SK-N-SH (cell line): ENCODE data around the gene RTN4RL1. TPM values are rescaled to one million over a fixed set of nuclear protein-coding genes. Genes with fewer than 3 reads are reported as not detected.

Source experiments
- CTCF ChIA-PET: fragments of 300-600, 350-600 bp; formaldehyde crosslinking; extraction: SDS; loops from one replicate; lab custom pipeline; 2021; lab: Yijun Ruan, JAX
- POLR2A ChIA-PET: fragments of 350-600 bp; sonication (Branson Sonifier 250); formaldehyde crosslinking; extraction: SDS; loops from one replicate; lab custom pipeline; 2020; ENCODE audit warnings: antibody characterized with exemption, inconsistent platforms; lab: Yijun Ruan, JAX
- DNase-seq: peaks from one replicate; pipeline ENCODE4 v3.0.0; 2012
- H2AFZ ChIP-seq: fragments of 200-600 bp; sonication (generic); 2 replicates; pipeline ENCODE4 v1.8.1; 2016; ENCODE audit warnings: antibody characterized with exemption, mild to moderate bottlenecking, low read depth
- H3F3A ChIP-seq: fragments of 200-600 bp; sonication (generic); replicated peaks from 2 replicates; pipeline ENCODE3; 2016; ENCODE audit warnings: antibody characterized with exemption, mild to moderate bottlenecking; ENCODE audit not compliant: insufficient read depth
- H3K27ac ChIP-seq, 2 experiments: fragments of 200-500 bp in 1 of 2; fragments of 200-600 bp in 1 of 2; sonication (Bioruptor generic) in 1 of 2; sonication (generic), shearing (Covaris generic) in 1 of 2; 2 replicates each; pipeline versions ENCODE4 v1.5.1 to v1.6.1; 2014 to 2016; ENCODE audit warnings: low read depth in 2 of 2, inconsistent platforms in 1 of 2, low read length in 1 of 2, mild to moderate bottlenecking in 1 of 2, mixed read lengths in 1 of 2
- H3K27me3 ChIP-seq: fragments of 200-600 bp; sonication (generic), shearing (Covaris generic); 2 replicates; pipeline ENCODE4 v1.6.1; 2016; ENCODE audit warnings: mixed run types; ENCODE audit not compliant: insufficient read depth
- H3K36me3 ChIP-seq, 2 experiments: fragments of 200-500 bp in 1 of 2; fragments of 200-600 bp in 1 of 2; sonication (Bioruptor generic) in 1 of 2; sonication (generic) in 1 of 2; replicated peaks in 1 of 2; 2 replicates each; pipeline versions ENCODE3 to v1.5.1; 2014 to 2016; ENCODE audit warnings: low read length in 1 of 2, mild to moderate bottlenecking in 1 of 2; ENCODE audit not compliant: insufficient read depth in 2 of 2, control insufficient read depth in 1 of 2
- H3K4me1 ChIP-seq, 2 experiments: fragments of 200-500 bp in 1 of 2; fragments of 200-600 bp in 1 of 2; sonication (Bioruptor generic) in 1 of 2; sonication (generic), shearing (Covaris generic) in 1 of 2; 2 replicates each; pipeline versions ENCODE4 v1.5.1 to v1.6.1; 2014 to 2016; ENCODE audit warnings: low read depth in 1 of 2, low read length in 1 of 2, mixed run types in 1 of 2; ENCODE audit not compliant: insufficient read depth in 2 of 2, control insufficient read depth in 1 of 2
- H3K4me2 ChIP-seq: fragments of 200-600 bp; sonication (generic), shearing (Covaris generic); 2 replicates; pipeline ENCODE4 v1.6.1; 2017; ENCODE audit warnings: mixed run types
- H3K4me3 ChIP-seq, 2 experiments: fragments of 200-500 bp in 1 of 2; fragments of 200-600 bp in 1 of 2; sonication (Bioruptor generic) in 1 of 2; sonication (generic), shearing (Covaris generic) in 1 of 2; 2 replicates each; pipeline versions ENCODE4 v1.5.1 to v1.8.1; 2014 to 2016; ENCODE audit warnings: low read depth in 2 of 2, inconsistent platforms in 1 of 2, low read length in 1 of 2, mild to moderate bottlenecking in 1 of 2, mixed read lengths in 1 of 2, moderate library complexity in 1 of 2
- H3K79me2 ChIP-seq: fragments of 200-600 bp; sonication (generic); 2 replicates; pipeline ENCODE4 v1.8.1; 2017; ENCODE audit warnings: mild to moderate bottlenecking; ENCODE audit not compliant: insufficient read depth
- H3K9ac ChIP-seq: fragments of 200-600 bp; sonication (generic); 2 replicates; pipeline ENCODE4 v1.6.1; 2017; ENCODE audit warnings: mixed run types
- H3K9me2 ChIP-seq: fragments of 200-600 bp; sonication (generic); 2 replicates; pipeline ENCODE4 v1.6.1; 2017; ENCODE audit warnings: mixed run types
- H3K9me3 ChIP-seq: fragments of 200-600 bp; sonication (generic); 2 replicates; pipeline ENCODE4 v1.6.1; 2017; ENCODE audit warnings: mixed run types, mild to moderate bottlenecking, moderate library complexity
- H4K20me1 ChIP-seq: fragments of 200-600 bp; sonication (generic); 2 replicates; pipeline ENCODE4 v1.6.1; 2017; ENCODE audit warnings: mild to moderate bottlenecking, mixed run types; ENCODE audit not compliant: insufficient read depth
- EP300 ChIP-seq, 2 experiments: IDR thresholded peaks; 2 replicates each; pipeline versions ENCODE4 v1.4.0 to v1.6.1; 2012; ENCODE audit warnings: borderline replicate concordance in 1 of 2, low read depth in 1 of 2, low read length in 1 of 2
- FOXJ3 ChIP-seq: sonication (generic); formaldehyde crosslinking; IDR thresholded peaks from 2 replicates; pipeline ENCODE4 v1.5.1; 2020; ENCODE audit warnings: mild to moderate bottlenecking, missing genetic modification reagents
- FOXM1 ChIP-seq: IDR thresholded peaks from 2 replicates; pipeline ENCODE4 v1.4.0; 2012; ENCODE audit warnings: low read depth, mild to moderate bottlenecking
- GABPA ChIP-seq: IDR thresholded peaks from 2 replicates; pipeline ENCODE4 v1.4.0; 2012; ENCODE audit warnings: low read depth, mild to moderate bottlenecking
- NFIC ChIP-seq: IDR thresholded peaks from 2 replicates; pipeline ENCODE4 v1.4.0; 2012; ENCODE audit warnings: borderline replicate concordance
- RCOR1 ChIP-seq: fragments of 150-350 bp; IDR thresholded peaks from 2 replicates; pipeline ENCODE4 v1.6.1; 2017; ENCODE audit warnings: antibody characterized with exemption, low read length
- RFX5 ChIP-seq: IDR thresholded peaks from 2 replicates; pipeline ENCODE4 v1.6.1; 2012; ENCODE audit warnings: mild to moderate bottlenecking, improper control_type of control experiment, low read length
- TCF12 ChIP-seq: IDR thresholded peaks from 2 replicates; pipeline ENCODE4 v1.4.0; 2012
- YY1 ChIP-seq: IDR thresholded peaks from 2 replicates; pipeline ENCODE4 v1.4.0; 2012; ENCODE audit warnings: low read depth, mild to moderate bottlenecking
- WGBS: methylation state at CpG from one replicate; pipeline ENCODE4 v1.1.6; 2017; ENCODE audit warnings: low lambda C conversion rate; 5-methylcytosine and 5-hydroxymethylcytosine counted together
- polyA plus RNA-seq, 3 experiments: library from polyadenylated mRNA; depleted of rRNA; stranded (reverse); fragments of >200 nt; gene quantifications; 2 replicates each; pipeline ENCODE4 v1.2.3, GENCODE V29; 2012
- TF ChIP-seq, protein P1 (sequence below): IDR thresholded peaks from 2 replicates; pipeline ENCODE4 v1.4.0; 2012; ENCODE audit warnings: low read depth, borderline replicate concordance
- TF ChIP-seq, protein P2 (sequence below): fragments of 150-350 bp; IDR thresholded peaks from 2 replicates; pipeline ENCODE4 v1.6.1; 2016; ENCODE audit warnings: mild to moderate bottlenecking, low read depth, low read length
- TF ChIP-seq, protein P3 (sequence below): IDR thresholded peaks from 2 replicates; pipeline ENCODE4 v1.6.1; 2012; ENCODE audit warnings: mild to moderate bottlenecking, low read depth, low read length, moderate library complexity
- TF ChIP-seq, protein P4 (sequence below): IDR thresholded peaks from 2 replicates; pipeline ENCODE4 v1.4.0; 2012; ENCODE audit warnings: low read depth
- TF ChIP-seq, protein P5 (sequence below): fragments of 200-600 bp; sonication (generic); IDR thresholded peaks from 2 replicates; pipeline ENCODE4 v1.6.1; 2017; ENCODE audit warnings: antibody characterized with exemption, mild to moderate bottlenecking, moderate library complexity
- TF ChIP-seq, protein P6 (sequence below): IDR thresholded peaks from 2 replicates; pipeline ENCODE4 v1.4.0; 2012; ENCODE audit warnings: low read depth, borderline replicate concordance

RTN4RL1 gene
- polyA plus RNA-seq, 1 of the 3 experiments (the other 2 are of a cell fraction), result 0.07 TPM

DNA sequence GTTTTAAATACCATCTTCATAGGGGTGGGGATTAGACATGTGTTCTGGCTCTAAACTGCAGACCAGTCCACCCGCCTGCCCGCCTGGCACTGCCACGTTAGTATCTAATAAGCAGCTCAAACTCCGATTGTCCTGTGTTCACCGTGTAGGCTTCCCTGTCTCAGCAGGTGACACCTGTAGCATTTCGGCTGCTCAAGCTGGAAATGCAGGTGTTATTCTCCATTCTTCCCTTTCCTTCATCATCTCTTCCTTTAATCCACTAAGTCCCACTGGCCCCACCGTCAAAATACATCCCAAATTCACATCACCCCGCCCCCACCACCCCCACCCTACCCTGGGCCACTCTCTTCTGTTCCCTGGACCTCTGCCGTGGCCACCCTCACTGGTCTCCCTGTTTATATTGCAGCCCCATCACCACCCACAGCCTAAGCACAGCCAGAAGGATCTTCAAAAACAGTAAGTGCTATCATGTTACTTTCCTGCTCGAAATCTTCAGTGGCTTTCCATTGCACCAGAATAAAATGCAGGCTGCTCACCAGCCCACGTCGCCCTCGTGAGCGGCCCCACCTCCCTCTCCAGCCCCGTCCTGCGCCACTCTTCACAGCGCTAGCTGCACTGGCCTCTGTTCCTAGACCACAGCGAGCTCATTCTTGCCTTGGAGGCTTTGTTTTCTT is 65.1 kb downstream of the RTN4RL1 start:
- TF ChIP-seq YY1 (no peak), RFX5 (no peak), FOXM1 (no peak)
- TF ChIP-seq, protein P1, sequence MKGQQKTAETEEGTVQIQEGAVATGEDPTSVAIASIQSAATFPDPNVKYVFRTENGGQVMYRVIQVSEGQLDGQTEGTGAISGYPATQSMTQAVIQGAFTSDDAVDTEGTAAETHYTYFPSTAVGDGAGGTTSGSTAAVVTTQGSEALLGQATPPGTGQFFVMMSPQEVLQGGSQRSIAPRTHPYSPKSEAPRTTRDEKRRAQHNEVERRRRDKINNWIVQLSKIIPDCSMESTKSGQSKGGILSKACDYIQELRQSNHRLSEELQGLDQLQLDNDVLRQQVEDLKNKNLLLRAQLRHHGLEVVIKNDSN, result no peak
- WGBS, result 81% methylated on average over 18 of the region's 18 CpGs
- Histone ChIP-seq H3K4me1 (peaks cover 0 to 5% of the 10 kb centered on the region in 2 experiments; a peak in 1 of 4 replicates), H3K27me3 (no peaks in the 10 kb centered on the region), H3K27ac (no peak overlapping the region), H3K9me2 (no peaks in the 10 kb centered on the region), H2AFZ (no peak overlapping the region), H3K4me3 (no peak overlapping the region), H4K20me1 (no peaks in the 10 kb centered on the region), H3K9ac (no peak overlapping the region), H3K9me3 (no peaks in the 10 kb centered on the region), H3F3A (no peaks in the 10 kb centered on the region), H3K79me2 (no peaks in the 10 kb centered on the region), H3K4me2 (no peak overlapping the region), H3K36me3 (no peaks in the 10 kb centered on the region)
- POLR2A ChIA-PET, result no interaction called here
- no peak for DNase-seq
- CTCF ChIA-PET, result interaction anchor here (0.9 kb wide), 1 partner anchor 34 kb away, joined by 3 read pairs; no protein-coding TSS in a partner anchor

DNA sequence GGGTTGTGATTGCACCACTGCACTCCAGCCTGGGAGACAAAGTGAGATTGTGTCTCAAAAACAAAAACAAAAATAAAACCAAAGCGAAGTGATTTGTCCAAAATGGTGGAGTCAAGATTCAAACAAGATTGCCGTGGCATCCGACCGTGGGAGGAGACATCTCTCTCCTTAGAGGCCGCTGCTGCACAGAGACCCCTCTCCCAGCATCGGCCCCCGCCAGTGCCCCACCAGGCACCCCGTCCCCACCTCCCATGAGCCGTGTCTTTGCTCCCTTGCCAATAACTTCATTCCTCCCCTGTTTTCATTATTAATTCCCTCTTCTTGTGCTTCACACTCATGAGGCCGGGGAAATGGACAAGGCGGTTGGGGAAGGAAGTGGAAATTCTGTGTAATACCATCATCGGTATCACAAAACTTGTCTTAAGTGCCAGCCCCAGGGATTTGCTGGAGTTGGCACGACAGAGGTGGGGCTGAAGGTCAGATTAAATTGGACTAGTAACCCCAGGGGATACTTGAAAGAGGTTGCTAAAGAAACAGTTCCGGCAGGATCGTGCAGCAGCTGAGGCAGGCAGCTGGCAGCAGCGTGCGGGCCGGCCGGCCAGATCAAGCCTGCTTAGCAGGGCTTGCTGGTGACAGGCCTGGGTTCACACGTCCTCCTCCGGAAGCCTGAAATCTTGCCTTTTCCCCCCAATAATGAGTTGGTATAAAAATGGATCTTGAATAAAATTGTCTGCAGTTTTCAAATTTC is 66.8 kb downstream of the RTN4RL1 start:
- Histone ChIP-seq H3K4me2 (no peak overlapping the region), H2AFZ (no peak overlapping the region), H3K4me1 (peaks cover 0 to 3% of the 10 kb centered on the region in 2 experiments; a peak in 1 of 4 replicates), H3K9me2 (no peaks in the 10 kb centered on the region), H3K79me2 (no peaks in the 10 kb centered on the region), H3K27me3 (no peaks in the 10 kb centered on the region), H3K36me3 (no peaks in the 10 kb centered on the region), H3K9ac (no peak overlapping the region), H3K9me3 (no peaks in the 10 kb centered on the region), H3K27ac (no peak overlapping the region), H4K20me1 (no peaks in the 10 kb centered on the region), H3K4me3 (no peak overlapping the region), H3F3A (no peaks in the 10 kb centered on the region)
- ChIA-PET CTCF (interaction anchor here (1.1 kb wide), 1 partner anchor 67 kb away, joined by 4 read pairs; no protein-coding TSS in a partner anchor), POLR2A (no interaction called here)
- no peak for DNase-seq
- 81% methylated on average over 21 of the region's 21 CpGs for WGBS
- TF ChIP-seq GABPA (no peak), YY1 (no peak), EP300 (IDR thresholded peaks at IDR 0.05; ENCODE audit: borderline replicate concordance in 1 of 2, low read depth in 1 of 2, low read length in 1 of 2) (no peak), TCF12 (no peak), FOXJ3 (CRISPR knock-in tag) (no peak), NFIC (no peak), RCOR1 (no peak)
- TF ChIP-seq, protein P2, sequence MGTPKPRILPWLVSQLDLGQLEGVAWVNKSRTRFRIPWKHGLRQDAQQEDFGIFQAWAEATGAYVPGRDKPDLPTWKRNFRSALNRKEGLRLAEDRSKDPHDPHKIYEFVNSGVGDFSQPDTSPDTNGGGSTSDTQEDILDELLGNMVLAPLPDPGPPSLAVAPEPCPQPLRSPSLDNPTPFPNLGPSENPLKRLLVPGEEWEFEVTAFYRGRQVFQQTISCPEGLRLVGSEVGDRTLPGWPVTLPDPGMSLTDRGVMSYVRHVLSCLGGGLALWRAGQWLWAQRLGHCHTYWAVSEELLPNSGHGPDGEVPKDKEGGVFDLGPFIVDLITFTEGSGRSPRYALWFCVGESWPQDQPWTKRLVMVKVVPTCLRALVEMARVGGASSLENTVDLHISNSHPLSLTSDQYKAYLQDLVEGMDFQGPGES, result no peak
- TF ChIP-seq, protein P3, sequence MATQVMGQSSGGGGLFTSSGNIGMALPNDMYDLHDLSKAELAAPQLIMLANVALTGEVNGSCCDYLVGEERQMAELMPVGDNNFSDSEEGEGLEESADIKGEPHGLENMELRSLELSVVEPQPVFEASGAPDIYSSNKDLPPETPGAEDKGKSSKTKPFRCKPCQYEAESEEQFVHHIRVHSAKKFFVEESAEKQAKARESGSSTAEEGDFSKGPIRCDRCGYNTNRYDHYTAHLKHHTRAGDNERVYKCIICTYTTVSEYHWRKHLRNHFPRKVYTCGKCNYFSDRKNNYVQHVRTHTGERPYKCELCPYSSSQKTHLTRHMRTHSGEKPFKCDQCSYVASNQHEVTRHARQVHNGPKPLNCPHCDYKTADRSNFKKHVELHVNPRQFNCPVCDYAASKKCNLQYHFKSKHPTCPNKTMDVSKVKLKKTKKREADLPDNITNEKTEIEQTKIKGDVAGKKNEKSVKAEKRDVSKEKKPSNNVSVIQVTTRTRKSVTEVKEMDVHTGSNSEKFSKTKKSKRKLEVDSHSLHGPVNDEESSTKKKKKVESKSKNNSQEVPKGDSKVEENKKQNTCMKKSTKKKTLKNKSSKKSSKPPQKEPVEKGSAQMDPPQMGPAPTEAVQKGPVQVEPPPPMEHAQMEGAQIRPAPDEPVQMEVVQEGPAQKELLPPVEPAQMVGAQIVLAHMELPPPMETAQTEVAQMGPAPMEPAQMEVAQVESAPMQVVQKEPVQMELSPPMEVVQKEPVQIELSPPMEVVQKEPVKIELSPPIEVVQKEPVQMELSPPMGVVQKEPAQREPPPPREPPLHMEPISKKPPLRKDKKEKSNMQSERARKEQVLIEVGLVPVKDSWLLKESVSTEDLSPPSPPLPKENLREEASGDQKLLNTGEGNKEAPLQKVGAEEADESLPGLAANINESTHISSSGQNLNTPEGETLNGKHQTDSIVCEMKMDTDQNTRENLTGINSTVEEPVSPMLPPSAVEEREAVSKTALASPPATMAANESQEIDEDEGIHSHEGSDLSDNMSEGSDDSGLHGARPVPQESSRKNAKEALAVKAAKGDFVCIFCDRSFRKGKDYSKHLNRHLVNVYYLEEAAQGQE, result no peak
- TF ChIP-seq, protein P4, sequence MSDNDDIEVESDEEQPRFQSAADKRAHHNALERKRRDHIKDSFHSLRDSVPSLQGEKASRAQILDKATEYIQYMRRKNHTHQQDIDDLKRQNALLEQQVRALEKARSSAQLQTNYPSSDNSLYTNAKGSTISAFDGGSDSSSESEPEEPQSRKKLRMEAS, result no peak
- TF ChIP-seq, protein P5, sequence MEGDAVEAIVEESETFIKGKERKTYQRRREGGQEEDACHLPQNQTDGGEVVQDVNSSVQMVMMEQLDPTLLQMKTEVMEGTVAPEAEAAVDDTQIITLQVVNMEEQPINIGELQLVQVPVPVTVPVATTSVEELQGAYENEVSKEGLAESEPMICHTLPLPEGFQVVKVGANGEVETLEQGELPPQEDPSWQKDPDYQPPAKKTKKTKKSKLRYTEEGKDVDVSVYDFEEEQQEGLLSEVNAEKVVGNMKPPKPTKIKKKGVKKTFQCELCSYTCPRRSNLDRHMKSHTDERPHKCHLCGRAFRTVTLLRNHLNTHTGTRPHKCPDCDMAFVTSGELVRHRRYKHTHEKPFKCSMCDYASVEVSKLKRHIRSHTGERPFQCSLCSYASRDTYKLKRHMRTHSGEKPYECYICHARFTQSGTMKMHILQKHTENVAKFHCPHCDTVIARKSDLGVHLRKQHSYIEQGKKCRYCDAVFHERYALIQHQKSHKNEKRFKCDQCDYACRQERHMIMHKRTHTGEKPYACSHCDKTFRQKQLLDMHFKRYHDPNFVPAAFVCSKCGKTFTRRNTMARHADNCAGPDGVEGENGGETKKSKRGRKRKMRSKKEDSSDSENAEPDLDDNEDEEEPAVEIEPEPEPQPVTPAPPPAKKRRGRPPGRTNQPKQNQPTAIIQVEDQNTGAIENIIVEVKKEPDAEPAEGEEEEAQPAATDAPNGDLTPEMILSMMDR, result no peak
- TF ChIP-seq, protein P6, sequence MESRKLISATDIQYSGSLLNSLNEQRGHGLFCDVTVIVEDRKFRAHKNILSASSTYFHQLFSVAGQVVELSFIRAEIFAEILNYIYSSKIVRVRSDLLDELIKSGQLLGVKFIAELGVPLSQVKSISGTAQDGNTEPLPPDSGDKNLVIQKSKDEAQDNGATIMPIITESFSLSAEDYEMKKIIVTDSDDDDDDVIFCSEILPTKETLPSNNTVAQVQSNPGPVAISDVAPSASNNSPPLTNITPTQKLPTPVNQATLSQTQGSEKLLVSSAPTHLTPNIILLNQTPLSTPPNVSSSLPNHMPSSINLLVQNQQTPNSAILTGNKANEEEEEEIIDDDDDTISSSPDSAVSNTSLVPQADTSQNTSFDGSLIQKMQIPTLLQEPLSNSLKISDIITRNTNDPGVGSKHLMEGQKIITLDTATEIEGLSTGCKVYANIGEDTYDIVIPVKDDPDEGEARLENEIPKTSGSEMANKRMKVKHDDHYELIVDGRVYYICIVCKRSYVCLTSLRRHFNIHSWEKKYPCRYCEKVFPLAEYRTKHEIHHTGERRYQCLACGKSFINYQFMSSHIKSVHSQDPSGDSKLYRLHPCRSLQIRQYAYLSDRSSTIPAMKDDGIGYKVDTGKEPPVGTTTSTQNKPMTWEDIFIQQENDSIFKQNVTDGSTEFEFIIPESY, result no peak
